Measurements from ENCODE around the gene MMP8.
"Not testable (repeated sequence)": the region's sequence is repeated elsewhere in the genome, so short reads cannot be mapped to it uniquely, and the experiment has no call there.

Gene MMP8

DNA sequence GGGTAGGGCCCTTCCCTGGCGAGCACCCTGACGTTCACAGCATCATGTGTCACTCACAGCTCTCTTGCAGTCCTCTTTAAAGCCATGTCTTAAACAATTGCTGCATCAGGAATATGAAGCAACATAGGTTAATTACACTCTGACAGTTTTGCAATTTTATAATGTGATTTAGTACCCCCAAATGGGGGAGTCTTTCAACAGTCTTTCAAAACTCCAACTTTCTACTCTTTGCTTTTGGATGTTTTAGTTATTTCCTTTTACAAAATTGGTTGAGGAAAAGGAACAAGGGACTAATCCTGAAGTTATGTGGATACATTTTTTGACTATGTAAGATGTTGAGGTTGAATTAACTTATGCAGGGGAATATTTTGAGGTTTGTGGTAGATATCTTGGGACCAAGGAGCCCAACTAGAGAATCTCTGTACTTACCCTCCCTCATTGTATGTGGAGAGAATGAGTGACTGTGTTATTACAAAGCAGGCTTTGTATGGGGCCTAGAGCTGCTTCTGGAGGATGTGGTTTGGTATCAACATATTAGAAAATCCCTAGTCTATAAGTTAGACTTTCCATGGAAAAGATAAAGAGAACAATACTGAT is at the start of gene MMP8:
MMP8 (minus strand) TSS at position 51 of the 597 bp plus-strand sequence. CDS start 99 bp downstream, outside the sequence.
- DNase-seq = no peak

DNA sequence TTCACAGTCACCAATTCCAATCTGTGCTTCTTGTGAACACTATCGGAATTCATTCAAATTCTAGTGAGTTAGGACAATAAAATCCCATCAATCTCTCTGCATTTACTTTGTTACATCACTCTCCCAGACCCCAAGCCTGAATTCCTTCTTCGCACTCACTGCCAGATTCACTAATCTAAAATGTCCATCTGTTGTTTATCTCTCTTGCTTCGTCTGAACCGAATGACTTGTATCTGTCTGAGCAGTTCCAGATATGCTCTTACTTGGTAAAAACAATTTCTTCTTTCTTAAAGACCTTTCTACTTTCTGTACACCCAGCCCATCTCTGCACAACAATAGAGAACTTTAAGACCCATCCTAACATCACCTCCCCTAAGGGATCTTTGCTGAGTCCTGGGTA is 48.6 kb upstream of the MMP8 start:
- no peak for DNase-seq

DNA sequence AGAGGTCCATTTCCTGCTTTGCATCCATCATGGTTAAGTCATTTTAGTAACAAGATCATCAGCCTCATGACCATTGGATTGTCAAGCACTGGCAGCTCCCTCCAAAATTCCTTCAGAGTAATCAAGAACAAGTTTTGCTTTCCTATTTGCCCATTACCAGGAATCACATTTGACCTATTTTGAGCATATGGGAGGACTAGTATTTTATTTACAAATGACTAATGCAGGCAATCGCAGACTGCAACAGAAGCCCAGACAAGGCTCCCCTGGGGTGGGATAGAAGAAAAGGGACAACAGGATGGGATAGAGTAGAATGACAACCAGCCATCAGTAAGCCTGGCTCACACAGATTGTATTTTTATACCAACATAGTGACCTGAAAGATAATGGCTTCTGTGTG is 46.6 kb upstream of the MMP8 start:
- DNase-seq = no peak

- DNase-seq = no peak
These were observed 45.4 kb upstream of the MMP8 start for GRCh38 chr11:102770191-102770590.

DNA sequence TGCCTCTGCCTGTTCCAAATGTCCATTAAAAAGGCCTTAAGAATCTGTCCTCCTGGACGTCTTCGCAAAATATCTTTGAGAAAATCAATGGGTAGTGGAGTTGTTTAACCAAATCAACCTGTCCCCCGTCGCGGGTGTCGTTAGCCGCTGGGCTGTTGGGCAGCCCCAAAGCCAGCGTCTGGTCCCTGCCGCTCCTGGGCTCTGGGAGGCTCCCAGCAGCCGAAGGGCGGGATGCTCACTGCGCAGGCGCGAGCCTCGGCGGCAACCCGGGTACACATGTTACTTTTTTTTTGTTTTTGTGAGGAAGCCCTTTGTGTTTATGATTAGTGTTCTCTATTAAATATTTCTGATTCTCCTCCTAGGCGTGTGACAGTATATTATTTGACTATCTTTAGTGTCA is 43.0 kb upstream of the MMP8 start:
- no peak for DNase-seq

GRCh38 chr11:102763440-102763839 is 38.7 kb upstream of the MMP8 start:
- no peak for DNase-seq

- no peak for DNase-seq
These were observed 37.6 kb upstream of the MMP8 start for GRCh38 chr11:102762361-102762767.

DNA sequence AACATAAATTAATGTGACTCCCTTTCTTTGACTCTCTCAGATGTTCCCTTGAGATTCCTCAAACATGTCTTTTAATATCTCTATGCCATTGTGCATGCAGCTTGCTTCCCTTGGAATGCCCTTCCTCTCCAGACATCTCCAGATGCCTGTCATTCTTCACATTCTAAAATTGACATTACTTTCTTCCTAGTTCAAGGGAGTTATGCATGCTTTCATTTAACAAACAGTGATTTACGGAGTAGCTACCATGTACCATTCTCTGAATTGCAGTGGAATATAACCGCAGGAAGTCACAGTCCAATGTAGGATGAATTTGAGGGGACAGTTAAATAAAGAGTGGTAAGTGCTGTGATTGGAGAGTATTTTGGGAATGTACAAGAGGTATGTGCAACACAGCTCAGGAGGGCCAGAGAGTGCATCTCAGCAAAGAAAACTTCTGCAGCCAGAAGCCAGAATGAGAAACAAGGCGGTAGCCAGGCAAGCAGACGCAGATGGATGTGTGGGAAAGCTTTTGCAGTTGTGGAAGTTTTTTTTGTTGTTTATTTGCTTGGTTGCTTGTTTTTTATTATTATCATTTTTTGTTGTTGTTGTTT is 37.0 kb upstream of the MMP8 start:
- DNase-seq = no peak

GRCh38 chr11:102760344-102761035 is 35.7 kb upstream of the MMP8 start:
- peak; percentile 68 for DNase-seq

DNA sequence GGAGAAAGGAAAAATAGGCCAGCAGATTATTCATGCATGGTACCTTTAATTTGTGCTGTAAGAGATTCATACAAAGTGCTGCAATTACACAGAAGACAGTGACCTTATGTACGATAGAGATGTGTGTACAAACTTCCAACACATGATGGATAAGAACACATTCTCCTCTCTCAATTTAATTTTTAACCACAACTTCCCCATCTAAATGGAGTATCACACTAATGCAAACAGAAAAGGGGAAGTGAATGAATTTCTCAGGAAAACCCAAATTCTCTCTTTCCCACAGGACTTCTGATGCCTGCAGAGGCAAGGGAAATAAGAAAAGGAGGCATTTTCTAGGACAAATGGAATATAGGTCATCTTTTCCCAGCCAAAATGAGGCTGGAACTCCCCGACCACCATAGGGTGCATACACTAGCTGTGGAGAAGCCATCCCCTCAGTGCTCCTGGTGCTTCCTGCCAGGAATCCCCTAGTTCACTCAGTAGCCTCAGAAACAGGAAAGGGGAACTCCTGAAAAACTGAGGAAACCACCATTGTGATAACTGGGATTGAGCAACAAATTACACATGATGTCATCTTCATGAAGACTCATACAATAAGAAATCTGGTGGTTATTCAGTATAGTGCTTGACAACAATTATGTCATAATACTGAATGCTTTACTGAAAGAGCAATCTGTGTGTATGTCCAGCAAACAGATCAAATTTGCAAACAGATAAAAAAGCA is 33.2 kb upstream of the MMP8 start:
- DNase-seq = peak; percentile 63

DNA sequence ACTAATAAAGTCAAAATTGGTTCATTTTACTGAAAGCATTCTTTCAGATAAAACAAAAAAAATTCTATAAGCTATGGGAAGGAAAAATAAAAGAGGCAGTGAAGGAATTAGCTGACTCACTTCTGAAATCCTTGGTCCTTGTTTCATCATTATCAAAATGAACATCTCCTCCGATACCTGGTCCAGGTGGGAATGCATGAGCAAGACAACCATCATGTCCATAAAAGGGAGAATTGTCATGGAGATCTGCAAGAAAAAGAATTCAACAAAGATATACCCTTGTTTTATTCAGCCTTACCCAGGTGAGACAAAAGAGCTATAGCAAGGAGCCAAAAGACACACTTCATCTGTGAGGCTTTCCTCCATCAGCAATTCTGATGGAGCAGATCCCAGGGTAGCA is 28.5 kb upstream of the MMP8 start:
- DNase-seq = no peak

- no peak for DNase-seq
These were observed 26.9 kb upstream of the MMP8 start for GRCh38 chr11:102751673-102752072.

GRCh38 chr11:102749101-102749722 is 24.5 kb upstream of the MMP8 start:
- DNase-seq = no peak

GRCh38 chr11:102746746-102747578 is 22.2 kb upstream of the MMP8 start:
- not testable (repeated sequence) for DNase-seq

DNA sequence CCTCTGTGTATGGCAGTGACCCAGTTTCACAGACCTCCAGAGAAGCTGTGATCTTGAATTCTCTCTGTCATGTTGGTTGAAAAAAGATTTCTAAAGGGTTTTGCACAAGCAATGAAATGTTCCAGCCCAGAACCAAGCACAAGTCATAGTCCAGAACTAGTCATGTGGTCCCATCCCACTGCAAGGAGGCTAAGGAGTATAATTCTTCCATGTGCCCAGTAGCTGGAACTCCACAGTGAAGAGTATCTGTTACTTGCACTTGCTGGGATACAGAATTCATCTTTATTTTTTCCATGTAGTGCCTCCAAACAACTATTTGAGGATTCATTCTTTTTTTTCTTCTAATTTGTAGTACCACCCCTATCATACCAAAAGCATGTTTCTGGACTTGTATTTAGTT is 9.9 kb upstream of the MMP8 start:
- no peak for DNase-seq

- peak; percentile 77 for DNase-seq
These were observed 8.6 kb upstream of the MMP8 start for GRCh38 chr11:102733232-102733875.

DNA sequence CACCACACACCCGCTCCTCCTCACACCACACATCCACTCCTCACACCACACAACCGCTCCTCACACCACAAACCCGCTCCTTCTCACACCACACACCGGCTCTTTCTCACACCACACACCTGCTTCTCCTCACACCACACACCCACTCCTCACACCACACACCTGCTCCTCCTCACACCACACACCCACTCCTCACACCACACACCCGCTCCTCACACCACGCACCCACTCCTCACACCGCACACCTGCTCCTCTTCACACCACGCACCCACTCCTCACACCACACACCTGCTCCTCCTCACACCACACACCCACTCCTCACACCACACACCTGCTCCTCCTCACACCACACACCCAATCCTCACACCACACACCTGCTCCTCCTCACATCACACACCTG is 6.2 kb upstream of the MMP8 start:
- DNase-seq = not testable (repeated sequence)

DNA sequence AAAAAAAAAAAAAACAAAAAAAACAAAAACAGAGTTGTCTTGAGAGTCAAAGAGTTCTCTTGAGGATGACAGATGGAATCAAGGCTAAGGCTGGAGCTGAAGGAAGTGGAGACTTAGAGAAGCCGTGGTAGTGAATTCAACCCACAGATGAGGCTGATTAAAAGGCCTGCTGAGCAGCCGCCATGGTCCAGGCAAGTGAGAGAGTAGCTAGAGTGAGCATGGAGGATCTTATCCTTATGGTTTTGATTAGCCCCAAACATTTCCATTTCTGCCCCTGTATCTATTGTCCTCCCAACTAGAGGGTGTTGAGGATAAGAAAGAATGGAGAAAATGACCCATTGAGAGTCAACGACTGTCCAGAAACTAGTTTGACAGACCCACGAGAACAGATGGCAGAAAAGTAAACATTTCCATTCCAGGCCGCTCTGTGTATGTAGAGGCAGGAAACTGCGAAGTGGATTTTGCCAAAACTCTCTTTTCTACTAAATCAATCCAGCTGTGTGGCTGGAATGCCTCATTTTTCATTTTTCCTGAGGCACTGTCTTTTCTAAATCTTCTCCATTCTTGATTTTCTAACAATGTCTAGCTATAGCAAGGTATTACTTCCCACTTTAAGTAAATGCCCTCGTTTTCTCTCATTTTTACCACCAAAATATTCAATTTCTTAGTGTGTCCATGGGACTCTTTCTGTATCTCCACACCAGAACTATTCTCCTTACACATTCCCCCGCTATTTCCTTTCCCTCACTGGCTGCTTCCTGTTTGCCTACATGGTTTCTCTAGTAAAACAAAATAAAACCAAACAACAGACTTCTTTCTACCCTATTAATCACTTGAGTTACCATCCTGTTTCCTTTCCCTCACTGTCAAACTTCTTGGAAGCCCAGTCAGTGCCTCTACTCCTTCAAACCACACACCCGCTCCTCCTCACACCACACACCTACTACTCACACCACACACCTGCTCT is 5.4 kb upstream of the MMP8 start:
- no peak for DNase-seq

DNA sequence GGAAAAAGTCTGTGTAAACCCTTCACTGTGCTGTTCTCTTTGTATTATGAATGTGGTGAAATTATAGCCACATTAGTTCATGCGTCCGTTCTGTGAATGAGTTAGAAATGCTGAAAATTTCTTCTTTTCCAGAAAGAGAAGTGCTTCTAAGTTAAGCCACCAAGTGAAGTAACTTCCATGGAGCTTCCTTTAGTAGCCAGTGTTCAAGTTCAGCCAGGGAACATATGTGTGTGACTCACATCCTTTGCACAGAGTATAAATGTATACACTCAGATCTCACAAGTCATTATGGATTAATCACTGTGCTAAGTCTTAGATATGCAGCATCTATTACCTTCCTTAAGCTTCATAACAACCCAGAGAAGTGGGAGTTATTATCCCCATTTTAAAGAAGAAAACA is 3.1 kb upstream of the MMP8 start:
- peak; percentile 24 for DNase-seq

DNA sequence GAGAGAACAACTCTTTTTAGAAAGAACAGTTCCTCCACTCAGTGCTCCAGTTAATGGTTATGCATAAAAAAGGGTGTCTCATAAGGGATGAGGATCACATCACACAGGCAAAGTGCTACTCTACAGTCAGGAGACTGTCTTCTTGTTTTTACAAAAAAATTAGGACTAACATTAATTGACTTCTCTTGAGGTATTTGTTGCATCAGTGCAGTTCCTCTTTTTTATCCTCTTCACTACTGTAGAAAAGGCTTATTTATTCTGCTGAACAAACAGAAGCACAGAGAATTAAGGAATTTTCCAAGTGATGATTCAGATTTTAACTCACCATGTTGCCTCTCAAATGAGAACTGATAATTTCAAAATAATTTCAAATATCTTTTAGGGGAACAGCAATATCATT is 1.9 kb downstream of the MMP8 start:
- DNase-seq = peak; percentile 62

Data from hematopoietic multipotent progenitor cell treated with erythropoietin and hydrocortisone succinate and interleukin-3 and kit ligand, for 4 days (in vitro differentiated cells).